Measurements from ENCODE around the gene S100A6.

Gene S100A6

DNA sequence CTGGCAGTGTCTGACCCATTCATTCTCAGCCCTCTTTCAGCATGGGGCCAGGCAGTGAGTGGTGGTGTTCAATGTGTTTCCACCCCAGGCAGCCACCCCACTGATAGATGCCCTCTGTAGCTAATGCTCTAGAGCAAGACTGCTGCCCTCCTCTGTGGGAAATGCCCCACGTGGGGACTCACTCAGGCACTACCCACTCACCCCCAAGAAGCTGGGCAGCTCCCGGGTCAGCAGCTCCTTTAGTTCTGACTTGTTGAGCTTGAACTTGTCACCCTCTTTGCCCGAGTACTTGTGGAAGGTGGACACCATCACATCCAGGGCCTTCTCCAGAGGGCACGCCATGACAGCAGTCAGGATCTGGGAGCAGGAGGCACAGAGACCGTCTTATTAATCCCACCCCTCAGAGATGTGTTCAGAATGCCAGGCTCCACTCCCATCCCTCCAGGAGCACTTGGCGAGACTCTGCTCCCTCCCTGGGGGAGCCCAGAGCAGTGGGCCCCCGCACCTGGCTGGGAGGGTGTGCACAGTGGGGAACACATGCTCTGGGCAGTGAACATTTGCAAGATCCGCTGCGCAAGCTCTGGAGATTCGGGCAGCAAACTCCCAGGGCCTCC is 8.8 kb upstream of the S100A6 start:
- no peak for FAIRE-seq

DNA sequence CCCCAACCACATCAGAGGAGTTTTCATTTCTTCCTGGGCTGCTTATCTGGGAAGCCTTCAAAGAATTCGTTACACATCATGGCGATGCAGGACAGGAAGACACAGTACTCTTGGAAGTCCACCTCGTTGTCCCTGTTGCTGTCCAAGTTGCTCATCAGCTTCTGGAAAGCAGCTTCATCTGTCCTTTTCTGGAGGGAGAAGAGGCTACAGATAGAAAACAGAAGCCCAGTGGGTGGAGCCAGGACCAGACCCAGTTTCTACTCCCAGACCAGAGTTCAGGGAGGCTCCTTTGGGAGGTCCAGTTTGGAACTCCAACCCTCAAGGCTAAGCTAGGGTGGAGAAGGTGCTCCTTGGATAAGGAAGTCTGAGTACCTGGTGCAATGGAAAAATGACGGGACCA is 7.9 kb upstream of the S100A6 start:
- no peak for FAIRE-seq

DNA sequence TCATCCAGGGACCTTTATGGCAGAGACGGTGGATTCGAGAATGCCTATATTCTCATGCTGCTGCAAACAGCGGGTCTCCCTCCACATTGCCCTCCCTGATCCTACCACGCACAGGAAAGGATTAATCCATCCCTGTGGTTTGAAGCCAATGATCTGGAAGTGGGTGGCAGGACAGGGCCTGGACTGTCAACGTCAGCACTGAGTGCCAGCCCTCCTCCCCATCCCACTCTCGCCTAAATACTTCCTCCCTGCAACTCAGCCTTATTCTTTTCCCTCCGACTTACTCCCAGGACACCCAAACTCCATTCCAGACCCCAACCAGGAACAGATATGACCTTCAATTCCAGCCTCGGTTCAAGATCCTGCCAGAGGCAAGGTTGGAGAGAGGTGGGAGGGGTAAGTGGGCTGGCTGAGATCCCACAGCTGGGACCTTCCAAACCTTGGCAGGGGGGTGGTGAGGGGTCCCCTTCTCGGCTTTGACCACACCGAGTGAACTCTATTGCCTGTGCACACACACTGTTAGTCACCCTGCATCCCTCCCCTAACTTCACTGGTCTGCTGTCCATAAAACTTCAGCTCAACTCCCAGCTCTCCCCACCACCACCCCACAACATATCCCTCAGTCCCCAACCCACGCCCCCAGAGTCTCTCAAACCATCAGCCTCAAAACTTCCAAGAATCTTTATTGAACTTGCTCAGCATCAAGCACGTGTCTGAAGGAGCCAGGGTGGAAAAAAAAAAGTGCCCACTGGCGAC is 7.3 kb upstream of the S100A6 start:
- FAIRE-seq = no peak

DNA sequence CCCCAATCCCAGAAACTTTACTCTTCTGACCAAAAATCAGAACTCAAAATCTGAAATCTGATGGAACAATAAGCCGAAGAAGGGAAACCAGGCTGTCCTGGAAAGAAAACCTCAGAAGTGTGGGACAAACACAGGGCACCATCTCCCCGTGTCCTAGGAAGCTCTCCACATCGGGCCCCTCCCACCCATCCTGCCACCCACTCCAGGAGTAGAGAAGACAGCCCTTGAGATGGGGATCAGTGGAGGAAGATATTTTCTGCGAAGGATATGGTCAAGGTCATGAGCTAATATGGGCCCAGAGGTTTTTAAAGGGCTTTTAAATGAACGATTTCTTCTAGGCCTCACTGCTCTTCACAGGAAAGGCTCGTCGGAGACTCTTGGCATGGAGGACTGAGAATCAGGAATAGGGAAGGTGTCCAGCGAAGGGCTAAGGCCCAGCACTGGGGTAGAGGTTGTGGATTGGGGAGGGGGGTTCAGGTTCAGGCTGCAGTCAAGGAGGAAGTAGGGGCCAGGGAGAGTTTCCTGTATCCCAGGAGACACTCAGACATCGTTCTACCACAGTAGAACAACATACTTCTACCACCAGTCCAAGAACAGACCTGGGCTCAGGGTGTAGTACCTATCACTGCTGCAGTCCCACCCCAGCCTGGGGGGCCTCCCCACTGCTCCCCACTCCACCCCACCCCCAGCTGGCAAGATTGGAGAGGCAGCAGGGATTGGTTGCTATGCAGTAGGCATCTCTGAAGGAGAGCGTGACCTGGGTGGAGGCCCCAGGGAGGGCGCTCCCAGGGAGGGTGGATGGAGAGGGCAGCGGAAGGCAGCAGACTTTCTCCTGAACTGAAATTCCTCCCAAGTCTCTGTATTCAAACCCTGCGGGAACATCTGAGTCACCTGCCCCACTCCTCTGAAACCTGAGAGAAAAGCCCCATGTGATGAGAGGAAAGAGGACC is 6.1 kb upstream of the S100A6 start:
- FAIRE-seq = no peak

DNA sequence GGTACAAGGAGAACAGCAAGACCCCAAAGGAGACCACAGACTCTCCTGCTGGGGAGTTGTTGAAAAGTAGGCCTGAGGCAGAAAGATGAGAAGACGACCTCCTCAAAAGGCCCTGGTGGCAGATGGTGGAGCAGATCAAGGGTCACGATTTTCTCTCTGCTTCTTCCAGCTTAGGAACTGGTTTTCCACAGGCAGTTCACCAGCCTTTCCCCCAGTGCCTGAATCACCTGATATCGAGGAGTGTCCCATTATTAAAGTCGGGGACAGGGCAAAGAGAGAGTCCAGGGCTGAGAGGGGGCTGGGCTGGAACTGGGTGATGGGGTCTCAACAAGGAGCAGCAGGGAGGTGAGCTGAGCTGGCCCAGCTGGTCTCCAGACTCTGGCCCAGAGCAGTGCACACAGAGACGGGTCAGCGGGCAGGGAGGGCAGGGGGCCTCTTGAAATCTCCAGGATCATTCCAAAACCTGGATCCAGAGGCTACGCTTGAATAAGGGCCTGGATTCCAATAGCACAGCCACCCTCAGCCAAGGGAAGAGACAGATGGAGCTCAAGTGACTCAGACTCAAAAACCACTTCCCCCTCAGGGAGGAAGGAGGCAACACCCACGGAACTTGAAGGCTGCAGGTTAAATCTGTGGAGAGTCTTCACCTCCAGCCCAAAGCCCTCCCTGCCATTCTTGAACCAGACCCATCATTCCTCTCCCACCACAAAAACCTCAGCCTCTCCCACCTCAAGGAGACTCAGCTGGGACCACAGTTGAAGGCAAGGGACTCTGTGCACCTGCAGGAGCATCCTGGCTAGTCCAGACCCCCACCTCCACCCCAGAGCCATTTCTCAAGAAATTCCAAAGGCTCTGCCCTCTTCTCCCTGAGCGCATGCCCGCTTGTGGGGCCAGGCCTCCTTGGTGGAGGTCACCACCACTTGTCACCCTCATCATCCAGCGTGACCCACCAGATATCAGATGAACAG is 4.9 kb upstream of the S100A6 start, which contains the start of gene S100A5:
S100A5 (minus strand) TSS at position 541 of the 968 bp plus-strand sequence. CDS start 743 bp downstream, outside the sequence.
- no peak for FAIRE-seq

DNA sequence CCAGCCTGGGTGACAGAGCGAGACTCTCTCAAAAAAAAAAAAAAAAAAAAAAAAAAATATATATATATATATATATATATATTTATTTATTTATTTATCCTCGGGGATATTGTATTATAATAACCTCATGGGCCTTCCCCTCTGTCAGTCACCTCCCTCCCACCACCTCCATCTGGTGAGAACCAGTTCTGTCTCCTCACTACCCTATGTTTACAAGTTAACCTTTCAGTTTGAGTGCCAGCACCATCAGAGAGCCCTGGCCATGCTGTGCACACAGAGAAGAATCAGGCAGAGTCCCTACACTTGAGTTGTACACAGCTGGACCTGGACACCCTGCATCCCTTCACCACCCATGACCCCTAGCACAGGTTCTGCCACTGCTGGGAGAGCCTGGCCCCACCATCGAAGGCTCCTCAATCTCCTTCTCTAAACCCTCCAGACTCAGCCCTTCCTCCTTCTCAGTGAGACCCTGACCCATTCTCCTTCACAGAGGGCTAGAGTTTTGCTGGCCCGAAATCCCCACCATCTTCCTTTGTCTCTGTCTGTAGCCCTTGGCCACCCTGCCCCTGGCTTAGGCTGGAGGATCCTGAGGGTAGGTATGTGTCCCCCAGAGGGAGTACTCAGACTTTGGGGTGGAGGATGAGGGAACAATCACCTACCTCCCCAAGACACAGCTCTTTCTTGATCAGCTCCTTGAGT is 3.8 kb upstream of the S100A6 start:
- FAIRE-seq = no peak

DNA sequence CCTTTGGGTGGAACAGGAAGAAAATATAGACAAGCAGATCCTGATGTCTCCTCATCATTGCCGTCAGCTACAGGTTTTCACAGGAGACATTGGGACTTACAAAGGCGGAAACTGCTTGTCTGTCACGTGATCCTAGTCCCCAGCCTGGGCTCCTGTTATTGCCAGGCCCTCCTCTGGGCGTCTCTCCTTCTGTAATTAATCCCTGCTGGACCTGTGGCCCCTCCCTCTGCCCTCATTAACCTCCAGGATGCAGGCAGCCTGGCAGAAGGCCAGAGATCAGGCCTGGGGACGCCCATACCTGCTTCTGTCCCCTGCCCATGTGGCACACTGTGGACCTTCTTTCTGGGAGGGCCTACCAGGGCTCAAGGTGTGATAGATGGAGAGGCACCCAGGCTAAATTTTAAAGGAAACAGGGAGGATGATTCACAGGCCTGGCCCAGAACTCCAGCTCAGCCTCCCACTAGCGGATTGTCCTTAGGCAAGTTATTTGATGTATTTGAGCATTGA is 2.6 kb upstream of the S100A6 start:
- no peak for FAIRE-seq

DNA sequence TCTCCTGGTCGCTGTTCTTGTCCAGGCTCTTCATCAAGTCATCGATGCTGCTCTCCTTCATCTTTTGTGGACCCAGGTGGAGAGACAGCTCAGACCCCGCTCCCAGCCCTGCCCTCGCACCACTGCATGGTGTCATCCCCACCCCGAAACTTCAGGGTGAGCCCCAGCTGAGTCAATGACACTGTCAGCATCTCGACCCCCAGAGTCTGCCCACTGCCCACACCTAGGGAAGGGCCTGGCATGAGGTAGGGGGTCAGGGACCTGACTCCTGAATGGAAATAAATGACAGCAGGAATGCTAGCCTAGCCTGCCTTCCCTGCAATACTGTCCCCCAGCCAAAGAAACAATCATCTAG is 1.6 kb upstream of the S100A6 start:
- no peak for FAIRE-seq

DNA sequence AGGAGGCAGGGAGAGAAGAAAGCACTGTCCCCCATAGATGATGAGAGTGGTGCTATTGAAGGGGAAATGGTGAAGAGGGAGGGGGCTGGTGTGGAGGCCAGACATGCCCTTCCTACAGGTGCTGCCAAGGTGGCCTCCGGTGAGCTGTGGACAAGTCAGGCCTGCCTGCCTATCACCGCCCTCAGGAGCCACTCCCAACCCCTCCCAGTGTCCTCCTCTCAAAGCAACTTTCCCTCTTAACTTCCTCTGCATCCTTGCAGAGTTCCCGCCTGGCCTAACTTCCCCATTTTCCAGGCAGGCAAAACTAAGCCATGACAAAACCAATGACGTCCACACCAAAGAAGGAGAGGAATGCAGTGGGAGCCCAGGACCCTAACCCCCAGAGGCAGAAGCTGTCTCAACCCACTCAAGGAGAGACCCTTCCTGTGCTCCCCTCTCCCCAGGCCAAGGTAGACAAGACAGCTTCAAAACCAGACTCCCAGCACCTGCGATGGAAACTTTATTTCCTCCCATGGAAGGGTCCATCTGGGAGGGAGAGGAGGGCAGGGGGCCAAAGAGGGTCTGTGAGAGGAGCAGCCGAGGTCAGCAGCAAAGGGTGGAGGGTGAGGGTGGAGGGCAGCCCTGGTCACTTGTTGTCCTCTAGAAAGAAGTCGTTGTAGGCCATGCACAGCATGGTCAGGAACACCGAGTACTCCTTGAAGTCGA is 1.0 kb upstream of the S100A6 start:
- FAIRE-seq = no peak

DNA sequence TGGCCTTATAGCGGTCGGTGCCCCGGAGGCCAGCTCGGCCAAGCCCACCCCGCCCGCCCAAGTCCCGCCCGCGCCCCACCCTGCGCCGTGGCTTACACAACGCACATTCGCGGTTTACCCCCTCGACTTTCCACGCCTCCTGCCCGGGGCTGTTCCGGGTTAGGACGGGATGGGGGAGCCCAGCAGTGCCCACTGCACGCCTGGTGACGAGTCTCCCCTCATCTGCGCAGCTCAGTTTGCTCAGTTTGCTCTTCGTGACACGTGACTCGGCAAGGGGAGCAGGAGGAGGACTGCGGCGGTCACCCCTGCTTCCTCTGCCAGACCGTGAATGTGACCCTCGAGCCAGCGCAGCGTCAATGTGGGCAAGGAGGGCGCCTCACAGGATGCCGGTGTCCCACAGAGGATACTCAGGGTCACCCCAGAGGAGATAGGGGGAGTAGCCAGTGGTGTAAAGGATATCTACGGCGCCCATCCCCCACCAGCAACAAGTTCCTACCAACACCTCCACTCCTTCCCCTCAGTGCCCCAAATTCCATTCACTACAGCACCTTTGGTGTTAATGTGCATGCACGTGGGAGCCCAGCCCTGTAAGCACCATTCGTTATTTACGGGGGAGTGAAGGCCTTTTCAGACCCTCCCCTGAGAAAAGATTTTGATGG is 350 bp upstream of the S100A6 start:
- no peak for FAIRE-seq

DNA sequence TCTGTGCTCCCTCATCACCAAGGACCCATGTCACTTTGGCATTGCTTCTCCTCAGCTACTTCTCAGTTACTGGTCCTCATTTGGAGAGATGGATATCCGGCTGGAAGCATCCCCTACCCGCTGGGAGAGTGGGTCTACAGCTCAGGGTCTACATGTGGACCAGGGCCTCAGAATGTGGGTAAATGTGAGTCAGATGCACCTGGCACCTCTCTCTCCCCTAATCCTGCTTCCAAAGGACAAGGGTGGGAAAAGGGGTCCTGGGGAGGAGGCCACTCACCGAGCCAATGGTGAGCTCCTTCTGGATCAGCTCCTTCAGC is 908 bp downstream of the S100A6 start:
- FAIRE-seq = no peak

DNA sequence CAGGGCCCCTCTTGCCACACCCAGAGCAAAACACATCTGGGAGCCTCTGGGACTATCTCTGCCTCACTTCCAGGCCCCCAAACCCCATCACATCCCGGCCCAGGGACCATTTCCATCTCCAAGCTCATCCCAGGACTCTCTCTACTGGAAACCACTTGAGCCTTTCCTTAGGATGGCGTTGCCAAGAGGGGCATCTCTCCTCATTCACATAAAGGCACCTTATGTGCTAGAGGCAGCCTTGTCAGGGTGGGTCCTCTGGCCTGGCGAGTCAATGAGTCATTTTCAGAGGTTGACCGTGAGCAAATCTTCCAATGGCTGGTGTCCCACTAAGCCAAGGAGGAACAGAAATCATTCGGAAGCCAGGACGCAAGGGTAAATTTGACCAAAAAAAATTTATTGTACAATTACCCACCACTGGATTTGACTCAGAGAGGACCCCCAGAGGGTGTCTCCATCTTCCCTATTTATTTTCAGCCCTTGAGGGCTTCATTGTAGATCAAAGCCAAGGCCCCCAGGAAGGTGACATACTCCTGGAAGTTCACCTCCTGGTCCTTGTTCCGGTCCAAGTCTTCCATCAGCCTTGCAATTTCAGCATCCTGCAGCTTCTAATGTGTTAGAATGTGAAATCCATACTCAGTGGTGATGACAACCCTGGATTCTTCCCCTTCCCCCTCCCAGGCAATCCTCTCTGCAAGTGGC is 1.4 kb downstream of the S100A6 start:
- FAIRE-seq = no peak

DNA sequence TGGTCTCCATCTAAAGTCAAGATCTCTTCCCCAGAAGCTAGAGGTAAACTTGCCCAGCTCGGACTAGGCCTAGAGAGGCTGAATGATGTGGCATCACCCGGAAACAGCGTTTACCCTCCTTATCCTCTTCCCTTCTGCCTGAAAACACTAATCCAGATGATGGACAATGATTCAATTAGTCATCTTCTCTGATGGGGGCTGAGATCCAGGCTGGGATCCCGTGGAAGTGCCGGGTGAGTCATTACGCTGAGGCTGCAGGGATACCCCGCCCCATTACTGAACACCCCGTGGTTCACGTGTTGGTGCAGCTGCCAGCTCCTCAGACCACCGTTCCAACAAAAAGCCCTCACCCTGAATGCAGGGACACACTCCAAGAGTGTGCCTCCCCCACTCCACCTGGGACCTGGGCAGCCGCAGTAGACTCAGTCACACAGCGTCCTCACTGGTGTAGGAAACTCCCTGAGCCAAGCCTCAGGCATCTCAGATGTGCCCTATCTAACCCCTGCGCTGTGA is 2.0 kb downstream of the S100A6 start:
- no peak for FAIRE-seq

DNA sequence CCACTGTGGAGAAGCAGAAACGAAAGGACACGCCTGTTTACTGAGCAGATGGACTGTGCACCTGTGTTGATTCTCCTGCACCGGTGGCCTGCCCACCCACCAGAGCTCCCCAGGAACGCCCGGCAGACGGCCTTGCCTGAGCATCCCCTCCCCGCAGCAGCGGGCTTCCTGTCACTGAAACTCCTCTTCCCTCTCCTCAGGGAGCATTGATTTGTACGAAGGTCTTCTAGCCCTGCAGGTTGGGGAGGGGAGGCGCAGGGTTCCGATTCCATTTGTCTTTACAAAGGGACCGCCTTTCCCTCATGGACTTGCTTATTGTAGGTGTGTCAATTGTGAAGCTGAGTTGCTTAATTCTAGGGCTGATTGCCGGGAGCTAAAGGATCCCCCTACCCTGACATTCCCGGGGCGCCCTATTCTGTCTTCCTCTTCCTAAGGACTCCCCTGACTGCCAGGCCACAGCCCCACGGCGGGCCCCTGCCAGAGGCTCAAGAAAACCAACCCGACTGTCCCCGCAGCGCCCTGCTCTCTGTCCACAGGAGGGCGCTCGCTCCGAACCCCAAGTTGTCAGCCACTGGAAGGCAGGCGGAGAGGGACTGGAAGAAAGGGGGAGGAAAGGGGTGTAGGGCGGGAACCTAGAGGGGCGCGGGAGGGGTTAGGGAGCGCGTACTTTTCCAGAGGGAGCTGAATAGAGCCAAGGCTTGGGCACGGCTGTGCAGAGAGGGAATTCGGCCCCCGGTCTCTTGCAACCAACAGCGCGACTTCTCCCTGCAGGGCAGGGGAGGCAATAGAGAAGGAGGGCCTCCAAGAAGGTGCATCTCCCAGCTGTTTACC is 2.8 kb downstream of the S100A6 start:
- peak; percentile 72 for FAIRE-seq

DNA sequence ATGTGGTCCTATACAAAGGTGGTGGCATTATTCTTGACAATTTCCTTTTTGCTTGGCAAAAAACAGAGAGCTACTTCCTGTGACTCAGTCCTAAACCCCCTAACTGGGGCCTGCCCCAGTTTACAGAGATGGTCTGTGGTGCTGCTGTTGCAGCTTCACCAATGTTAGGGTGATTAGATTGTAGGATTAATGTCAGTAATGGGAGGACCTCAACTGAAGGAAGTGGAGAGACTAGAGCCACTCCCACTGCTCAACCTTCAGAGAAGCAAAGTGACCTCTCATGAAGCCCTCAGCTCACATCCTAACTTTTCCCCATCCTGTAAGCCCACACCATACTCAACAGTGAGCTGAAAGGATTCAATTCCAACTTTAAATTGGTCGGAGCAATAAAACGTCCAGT is 3.6 kb downstream of the S100A6 start:
- no peak for FAIRE-seq

DNA sequence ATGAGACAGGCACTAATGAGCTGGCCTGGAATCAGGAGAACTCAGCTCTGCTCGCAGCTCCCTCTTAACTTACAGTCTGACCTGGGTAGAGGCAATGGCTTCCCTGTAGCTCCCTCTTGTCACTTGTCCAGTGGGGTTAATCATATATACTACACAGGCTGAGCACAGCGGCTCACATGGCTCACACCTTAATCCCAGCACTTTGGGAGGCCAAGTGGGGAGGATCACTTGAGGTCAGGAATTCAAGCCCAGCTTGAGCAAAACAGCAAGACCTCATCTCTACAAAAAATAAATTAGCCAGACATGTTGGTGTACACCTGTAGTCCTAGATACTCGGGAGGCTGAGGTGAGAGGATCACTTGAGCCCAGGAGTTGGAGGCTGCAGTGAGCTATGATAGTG is 4.2 kb downstream of the S100A6 start:
- no peak for FAIRE-seq

DNA sequence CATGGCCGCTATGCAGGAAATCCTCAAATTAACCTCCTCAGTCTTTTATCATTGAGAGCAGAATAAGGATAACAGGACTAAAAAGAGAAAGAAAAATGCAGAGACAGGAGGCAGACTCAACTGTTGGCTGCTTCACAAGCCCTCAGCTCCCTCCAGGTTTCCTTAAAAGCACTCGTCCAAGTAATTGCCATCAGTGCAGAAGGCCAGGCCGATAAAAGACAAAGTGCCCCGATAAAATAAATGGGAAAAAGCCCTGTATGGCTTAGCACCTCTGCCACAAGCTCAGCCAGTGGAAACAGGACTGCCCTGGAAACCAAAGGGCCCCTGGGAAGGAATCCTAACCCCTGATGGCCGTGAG is 8.1 kb downstream of the S100A6 start:
- FAIRE-seq = no peak

DNA sequence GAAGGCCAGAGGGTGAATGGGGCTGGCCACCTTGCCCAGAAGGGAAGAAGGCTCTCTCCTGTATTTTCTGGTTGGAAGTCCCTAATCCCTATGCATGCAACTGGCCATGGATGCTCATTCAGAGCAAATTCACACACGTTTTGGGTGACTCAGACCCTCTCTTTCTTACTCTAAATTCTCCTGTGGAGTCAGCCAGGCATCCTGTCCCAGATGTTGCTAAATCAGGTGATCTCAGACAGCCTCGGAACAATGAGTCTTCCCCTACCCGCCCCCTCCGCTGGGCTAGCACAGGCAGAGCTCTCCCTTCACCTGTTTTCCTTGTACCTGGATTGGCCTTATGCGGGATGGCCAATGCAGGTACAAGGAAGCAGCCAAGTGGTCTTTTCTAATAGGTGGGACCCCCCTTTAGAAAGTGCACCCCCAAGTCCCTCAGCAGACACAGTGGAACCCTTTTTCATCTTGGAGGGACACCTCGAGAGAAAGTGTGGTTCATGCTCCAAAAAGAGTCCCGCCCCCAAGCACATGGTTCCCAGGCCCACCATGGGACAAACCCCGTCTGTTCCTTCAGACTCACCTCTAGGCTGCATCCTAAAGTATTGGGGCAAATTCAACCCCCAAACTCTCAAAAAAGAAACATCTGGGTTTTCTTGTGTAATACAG is 8.6 kb downstream of the S100A6 start:
- no peak for FAIRE-seq
